WI38 (cell line): ENCODE data around the gene MAS1.
"Not testable (repeated sequence)": the region's sequence is repeated elsewhere in the genome, so short reads cannot be mapped to it uniquely, and the experiment has no call there.

Experiments used
- H3K4me3 ChIP-seq: 2 replicates; pipeline ENCODE4 v1.5.1; 2011; ENCODE audit warnings: low read depth, mild to moderate bottlenecking, control low read depth, low read length
- CTCF ChIP-seq: IDR thresholded peaks from 2 replicates; pipeline ENCODE4 v1.5.1; 2012; ENCODE audit warnings: low read depth, mild to moderate bottlenecking, control low read depth, low read length

Gene MAS1

GRCh38 chr6:159858259-159858658 is 32.5 kb upstream of the MAS1 start:
- no peak for TF ChIP-seq CTCF
- H3K4me3 ChIP-seq = no peak overlapping the region

- no peak for TF ChIP-seq CTCF
- H3K4me3 ChIP-seq = no peak overlapping the region
These were observed 30.3 kb upstream of the MAS1 start for GRCh38 chr6:159860482-159860881.

- no peak overlapping the region for H3K4me3 ChIP-seq
- TF ChIP-seq CTCF = no peak
These were observed 28.7 kb upstream of the MAS1 start for GRCh38 chr6:159862103-159862502.

GRCh38 chr6:159863341-159863740 is 27.4 kb upstream of the MAS1 start:
- not testable (repeated sequence) for H3K4me3 ChIP-seq

GRCh38 chr6:159865226-159865920 is 25.4 kb upstream of the MAS1 start:
- no peak overlapping the region for H3K4me3 ChIP-seq

GRCh38 chr6:159866286-159867247 is 24.2 kb upstream of the MAS1 start:
- H3K4me3 ChIP-seq = no peak overlapping the region
- no peak for TF ChIP-seq CTCF

More at GRCh38 chr6:159865226-159865920, 25.4 kb upstream of the MAS1 start:
- TF ChIP-seq CTCF = no peak

- no peak overlapping the region for H3K4me3 ChIP-seq
- no peak for TF ChIP-seq CTCF
These were observed 19.5 kb upstream of the MAS1 start for GRCh38 chr6:159871241-159871640.
